Panc1 (cell line): ENCODE results near the gene ZBTB7C.

ENCODE experiments used
- POLR2AphosphoS5 ChIP-seq: IDR thresholded peaks from 2 replicates; pipeline ENCODE4 v1.6.1; 2012; ENCODE audit warnings: mild to moderate bottlenecking, low read depth, low read length, moderate library complexity
- TF ChIP-seq, protein P1 (sequence below): fragments of 450-650 bp; IDR thresholded peaks from 2 replicates; pipeline ENCODE4 v1.5.1; 2017; ENCODE audit warnings: mild to moderate bottlenecking
- TF ChIP-seq, protein P2 (sequence below), 2 experiments: IDR thresholded peaks; 2 replicates each; pipeline ENCODE4 v1.6.1; 2011 to 2012; ENCODE audit warnings: low read depth in 2 of 2, control low read depth in 1 of 2, low read length in 1 of 2, mild to moderate bottlenecking in 1 of 2, moderate library complexity in 1 of 2; ENCODE audit not compliant: insufficient read depth in 1 of 2

GRCh38 chr18:48202006-48202348 lies 207.2 kb downstream of the ZBTB7C start:
- TF ChIP-seq, protein P1, sequence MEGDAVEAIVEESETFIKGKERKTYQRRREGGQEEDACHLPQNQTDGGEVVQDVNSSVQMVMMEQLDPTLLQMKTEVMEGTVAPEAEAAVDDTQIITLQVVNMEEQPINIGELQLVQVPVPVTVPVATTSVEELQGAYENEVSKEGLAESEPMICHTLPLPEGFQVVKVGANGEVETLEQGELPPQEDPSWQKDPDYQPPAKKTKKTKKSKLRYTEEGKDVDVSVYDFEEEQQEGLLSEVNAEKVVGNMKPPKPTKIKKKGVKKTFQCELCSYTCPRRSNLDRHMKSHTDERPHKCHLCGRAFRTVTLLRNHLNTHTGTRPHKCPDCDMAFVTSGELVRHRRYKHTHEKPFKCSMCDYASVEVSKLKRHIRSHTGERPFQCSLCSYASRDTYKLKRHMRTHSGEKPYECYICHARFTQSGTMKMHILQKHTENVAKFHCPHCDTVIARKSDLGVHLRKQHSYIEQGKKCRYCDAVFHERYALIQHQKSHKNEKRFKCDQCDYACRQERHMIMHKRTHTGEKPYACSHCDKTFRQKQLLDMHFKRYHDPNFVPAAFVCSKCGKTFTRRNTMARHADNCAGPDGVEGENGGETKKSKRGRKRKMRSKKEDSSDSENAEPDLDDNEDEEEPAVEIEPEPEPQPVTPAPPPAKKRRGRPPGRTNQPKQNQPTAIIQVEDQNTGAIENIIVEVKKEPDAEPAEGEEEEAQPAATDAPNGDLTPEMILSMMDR: no peak
- TF ChIP-seq POLR2AphosphoS5: no peak
- TF ChIP-seq, protein P2, sequence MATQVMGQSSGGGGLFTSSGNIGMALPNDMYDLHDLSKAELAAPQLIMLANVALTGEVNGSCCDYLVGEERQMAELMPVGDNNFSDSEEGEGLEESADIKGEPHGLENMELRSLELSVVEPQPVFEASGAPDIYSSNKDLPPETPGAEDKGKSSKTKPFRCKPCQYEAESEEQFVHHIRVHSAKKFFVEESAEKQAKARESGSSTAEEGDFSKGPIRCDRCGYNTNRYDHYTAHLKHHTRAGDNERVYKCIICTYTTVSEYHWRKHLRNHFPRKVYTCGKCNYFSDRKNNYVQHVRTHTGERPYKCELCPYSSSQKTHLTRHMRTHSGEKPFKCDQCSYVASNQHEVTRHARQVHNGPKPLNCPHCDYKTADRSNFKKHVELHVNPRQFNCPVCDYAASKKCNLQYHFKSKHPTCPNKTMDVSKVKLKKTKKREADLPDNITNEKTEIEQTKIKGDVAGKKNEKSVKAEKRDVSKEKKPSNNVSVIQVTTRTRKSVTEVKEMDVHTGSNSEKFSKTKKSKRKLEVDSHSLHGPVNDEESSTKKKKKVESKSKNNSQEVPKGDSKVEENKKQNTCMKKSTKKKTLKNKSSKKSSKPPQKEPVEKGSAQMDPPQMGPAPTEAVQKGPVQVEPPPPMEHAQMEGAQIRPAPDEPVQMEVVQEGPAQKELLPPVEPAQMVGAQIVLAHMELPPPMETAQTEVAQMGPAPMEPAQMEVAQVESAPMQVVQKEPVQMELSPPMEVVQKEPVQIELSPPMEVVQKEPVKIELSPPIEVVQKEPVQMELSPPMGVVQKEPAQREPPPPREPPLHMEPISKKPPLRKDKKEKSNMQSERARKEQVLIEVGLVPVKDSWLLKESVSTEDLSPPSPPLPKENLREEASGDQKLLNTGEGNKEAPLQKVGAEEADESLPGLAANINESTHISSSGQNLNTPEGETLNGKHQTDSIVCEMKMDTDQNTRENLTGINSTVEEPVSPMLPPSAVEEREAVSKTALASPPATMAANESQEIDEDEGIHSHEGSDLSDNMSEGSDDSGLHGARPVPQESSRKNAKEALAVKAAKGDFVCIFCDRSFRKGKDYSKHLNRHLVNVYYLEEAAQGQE (IDR thresholded peaks at IDR 0.05; ENCODE audit: insufficient read depth in 1 of 2, low read depth in 2 of 2, low read length in 1 of 2): no peak
